IPS-15b (cell line): ENCODE results near the gene WNT3A.

ENCODE experiments used
- H3K27me3 ChIP-seq: one replicate; pipeline ENCODE4 v1.6.1; 2013; ENCODE audit warnings: low read length; ENCODE audit not compliant: control insufficient read depth, insufficient read depth
- H3K36me3 ChIP-seq: one replicate; pipeline ENCODE4 v1.6.1; 2013; ENCODE audit warnings: low read length; ENCODE audit not compliant: control insufficient read depth, insufficient read depth
- H3K4me1 ChIP-seq: one replicate; pipeline ENCODE4 v1.6.1; 2013; ENCODE audit warnings: mild to moderate bottlenecking, low read length; ENCODE audit not compliant: control insufficient read depth, insufficient read depth
- H3K4me3 ChIP-seq: one replicate; pipeline ENCODE4 v1.5.1; 2013; ENCODE audit warnings: low read depth, low read length
- H3K9ac ChIP-seq: one replicate; pipeline ENCODE4 v1.6.1; 2013; ENCODE audit warnings: low read depth, mild to moderate bottlenecking, low read length
- H3K9me3 ChIP-seq: one replicate; pipeline ENCODE4 v1.6.1; 2013; ENCODE audit warnings: mild to moderate bottlenecking, low read length; ENCODE audit not compliant: control insufficient read depth, insufficient read depth

WNT3A gene

DNA sequence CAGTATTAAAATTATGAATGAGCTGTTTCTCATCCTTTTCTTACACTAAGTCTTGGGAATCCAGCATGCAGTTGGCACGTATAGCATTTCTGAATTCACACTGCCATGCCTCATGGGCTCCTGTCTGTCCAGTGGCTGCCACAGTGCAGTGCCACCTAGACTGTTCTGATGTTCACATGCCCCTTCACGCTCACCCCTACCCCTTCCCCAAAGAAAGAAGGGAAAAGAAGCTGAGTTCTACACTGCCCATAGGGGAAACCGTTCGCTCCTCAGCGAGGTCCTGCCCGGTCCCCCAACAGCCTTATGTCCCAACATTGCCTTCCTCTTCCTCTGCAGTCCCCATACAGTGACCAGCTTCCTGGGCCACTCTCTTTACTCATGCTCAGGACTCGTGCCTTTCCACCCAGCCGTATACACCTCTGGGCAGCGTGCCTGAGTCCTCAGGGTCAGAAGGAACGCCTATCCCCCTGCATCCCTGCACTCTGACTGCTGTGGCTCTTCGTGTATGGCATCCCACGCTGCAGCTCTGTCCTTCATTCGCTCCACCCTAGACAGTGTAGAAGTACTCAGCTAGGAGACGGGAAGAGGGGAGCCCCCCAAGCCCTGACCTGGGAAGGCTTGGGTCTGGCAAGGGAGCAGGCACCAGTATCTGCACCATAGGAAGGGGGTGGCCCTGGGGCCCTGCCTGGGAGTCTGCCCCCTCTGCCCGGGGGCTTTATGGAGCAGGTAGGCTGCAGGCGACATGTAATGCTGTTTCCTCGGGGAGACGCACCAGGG lies 51.6 kb downstream of the WNT3A start:
- Histone ChIP-seq H3K27me3 (peaks cover 53% of the 10 kb centered on the region), H3K9ac (no peak overlapping the region), H3K9me3 (no peaks in the 10 kb centered on the region), H3K4me1 (no peaks in the 10 kb centered on the region), H3K4me3 (peak overlapping the region; percentile 39), H3K36me3 (no peaks in the 10 kb centered on the region)

- H3K27me3 ChIP-seq = peaks cover 55% of the 10 kb centered on the region
- H3K36me3 ChIP-seq = no peaks in the 10 kb centered on the region
- peak overlapping the region; percentile 39 for H3K4me3 ChIP-seq
- H3K9me3 ChIP-seq = no peaks in the 10 kb centered on the region
- no peak overlapping the region for H3K9ac ChIP-seq
- no peaks in the 10 kb centered on the region for H3K4me1 ChIP-seq
These were observed 52.3 kb downstream of the WNT3A start for GRCh38 chr1:228058949-228059633.

- no peaks in the 10 kb centered on the region for H3K36me3 ChIP-seq
- no peaks in the 10 kb centered on the region for H3K4me1 ChIP-seq
- H3K27me3 ChIP-seq = peaks cover 55% of the 10 kb centered on the region
- no peak overlapping the region for H3K9ac ChIP-seq
- no peaks in the 10 kb centered on the region for H3K9me3 ChIP-seq
- peak overlapping the region; percentile 54 for H3K4me3 ChIP-seq
These were observed 53.0 kb downstream of the WNT3A start for GRCh38 chr1:228059634-228060457.

GRCh38 chr1:228060458-228061190 lies 53.8 kb downstream of the WNT3A start:
- H3K27me3 ChIP-seq = peaks cover 60% of the 10 kb centered on the region
- H3K9ac ChIP-seq = no peak overlapping the region
- H3K4me3 ChIP-seq = peak overlapping the region; percentile 54
- no peaks in the 10 kb centered on the region for H3K4me1 ChIP-seq
- no peaks in the 10 kb centered on the region for H3K9me3 ChIP-seq
- no peaks in the 10 kb centered on the region for H3K36me3 ChIP-seq

DNA sequence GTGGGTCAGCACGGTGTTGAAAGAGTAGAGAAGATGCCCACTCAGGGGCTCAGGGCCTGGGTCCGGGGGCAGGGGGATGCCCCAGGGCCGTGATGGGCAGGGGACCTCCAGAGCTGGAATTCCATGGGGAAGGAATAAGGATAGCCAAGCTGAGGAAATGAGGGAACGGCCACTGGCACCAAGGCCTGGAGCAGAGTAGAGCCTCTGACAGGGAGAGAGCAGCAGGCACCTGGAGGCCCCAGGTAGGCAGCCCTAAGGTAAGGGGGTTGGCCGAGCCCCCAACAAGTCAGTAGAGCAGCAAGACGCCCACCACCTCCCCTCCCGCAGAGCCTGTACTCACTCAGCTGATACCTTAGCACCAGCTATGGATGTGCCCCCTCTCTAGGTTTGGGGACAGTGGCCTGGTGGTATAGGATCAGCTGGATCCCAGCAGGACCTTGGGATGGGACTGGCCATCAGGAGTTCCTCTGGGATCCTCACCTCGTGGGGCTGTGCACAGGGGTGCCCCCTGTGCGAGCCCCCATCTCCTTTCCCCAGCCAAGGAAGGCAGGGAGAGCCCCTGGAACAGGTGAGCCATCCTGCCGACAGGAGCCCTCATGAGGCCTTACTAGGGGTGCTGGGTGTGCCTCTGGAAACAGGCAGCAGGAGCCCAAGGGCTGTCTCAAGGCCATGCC lies 54.8 kb downstream of the WNT3A start:
- Histone ChIP-seq H3K9ac (no peak overlapping the region), H3K36me3 (no peaks in the 10 kb centered on the region), H3K4me1 (no peaks in the 10 kb centered on the region), H3K9me3 (no peaks in the 10 kb centered on the region), H3K4me3 (no peak overlapping the region), H3K27me3 (peaks cover 59% of the 10 kb centered on the region)

DNA sequence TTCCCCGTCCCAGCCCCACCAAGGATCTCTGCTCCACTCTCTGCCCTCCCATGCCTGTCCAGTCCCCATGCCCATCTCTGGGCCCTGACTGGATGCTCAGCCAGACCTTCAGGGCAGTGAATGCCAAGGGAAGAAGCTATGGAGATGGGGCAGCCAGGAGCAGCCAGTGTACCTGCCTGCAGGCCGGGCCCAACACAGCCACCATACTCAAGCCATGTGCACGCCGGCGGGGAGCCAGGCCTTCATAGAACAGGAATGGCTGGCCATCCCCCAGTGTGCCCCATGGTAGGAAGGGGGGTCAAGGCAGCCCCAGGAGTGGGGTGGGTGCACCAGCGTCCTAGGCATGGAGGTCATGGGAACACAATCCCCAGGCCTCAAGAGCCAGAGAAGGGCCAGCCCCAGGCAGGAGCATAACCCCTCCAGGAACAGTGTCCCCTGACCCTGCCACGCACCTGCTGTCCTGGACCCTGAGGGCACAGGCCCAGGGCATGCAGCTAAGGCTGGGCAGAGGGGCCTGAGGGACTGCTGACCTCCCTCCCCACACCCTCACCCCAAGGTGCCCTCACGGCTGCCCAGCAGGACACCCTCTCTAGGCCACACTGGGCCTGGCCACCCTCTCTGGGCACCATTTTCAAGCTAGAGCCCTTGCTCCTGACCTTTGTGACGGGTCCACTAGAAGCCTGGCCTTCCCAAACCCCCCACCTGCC lies 55.4 kb downstream of the WNT3A start:
- Histone ChIP-seq H3K9me3 (no peaks in the 10 kb centered on the region), H3K4me1 (no peaks in the 10 kb centered on the region), H3K36me3 (no peaks in the 10 kb centered on the region), H3K4me3 (no peak overlapping the region), H3K9ac (no peak overlapping the region), H3K27me3 (peaks cover 59% of the 10 kb centered on the region)

DNA sequence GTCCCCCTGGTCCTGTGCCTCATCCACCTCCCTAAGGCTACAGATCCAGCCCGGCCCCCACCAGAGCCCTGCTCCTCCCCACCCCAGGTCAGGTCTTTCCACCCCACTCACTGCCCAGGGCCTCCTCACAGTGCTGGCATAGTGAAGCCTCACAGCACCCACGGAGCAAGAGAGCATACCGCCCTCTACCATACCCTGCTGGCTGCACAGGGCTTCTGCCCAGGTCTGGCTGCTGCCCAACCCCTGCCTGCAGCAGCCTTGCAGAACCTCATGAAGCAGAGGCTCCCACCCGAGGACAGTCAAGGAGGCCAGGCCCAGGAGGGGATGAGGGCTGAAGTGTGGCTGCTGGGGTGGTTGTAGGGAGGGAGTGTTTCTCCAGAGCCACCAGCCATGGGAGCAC lies 56.0 kb downstream of the WNT3A start:
- Histone ChIP-seq H3K4me1 (no peaks in the 10 kb centered on the region), H3K36me3 (no peaks in the 10 kb centered on the region), H3K9me3 (no peaks in the 10 kb centered on the region), H3K27me3 (peaks cover 59% of the 10 kb centered on the region), H3K4me3 (no peak overlapping the region), H3K9ac (no peak overlapping the region)

GRCh38 chr1:228063251-228064191 lies 56.7 kb downstream of the WNT3A start:
- no peaks in the 10 kb centered on the region for H3K36me3 ChIP-seq
- no peak overlapping the region for H3K4me3 ChIP-seq
- H3K9me3 ChIP-seq = no peaks in the 10 kb centered on the region
- no peak overlapping the region for H3K9ac ChIP-seq
- H3K27me3 ChIP-seq = peaks cover 59% of the 10 kb centered on the region
- H3K4me1 ChIP-seq = no peaks in the 10 kb centered on the region

- Histone ChIP-seq H3K9ac (no peak overlapping the region), H3K9me3 (no peaks in the 10 kb centered on the region), H3K27me3 (peaks cover 59% of the 10 kb centered on the region), H3K4me3 (no peak overlapping the region), H3K4me1 (no peaks in the 10 kb centered on the region), H3K36me3 (no peaks in the 10 kb centered on the region)
These were observed 57.5 kb downstream of the WNT3A start for GRCh38 chr1:228064296-228064695.
